NCI-H69 (cell line): Measurements from ENCODE around the gene RIT2.

Experiments used
- DNase-seq: peaks from one replicate; lab custom pipeline; 2025; lab: John Stamatoyannopoulos, UW

Gene RIT2

GRCh38 chr18:43010611-43011010, 104.9 kb downstream of the RIT2 start:
- DNase-seq = no peak

- DNase-seq = peak; percentile 89
Measured at GRCh38 chr18:43009674-43010073, 105.8 kb downstream of the RIT2 start.

- no peak for DNase-seq
Measured at GRCh38 chr18:43007365-43007764, 108.1 kb downstream of the RIT2 start.

- no peak for DNase-seq
Measured at GRCh38 chr18:43004421-43004820, 111.1 kb downstream of the RIT2 start.

GRCh38 chr18:43001821-43002220, 113.7 kb downstream of the RIT2 start:
- no peak for DNase-seq

GRCh38 chr18:42996824-42997223, 118.7 kb downstream of the RIT2 start:
- peak; percentile 72 for DNase-seq

GRCh38 chr18:42980426-42980825, 135.1 kb downstream of the RIT2 start:
- DNase-seq = peak; percentile 85

- DNase-seq = peak; percentile 69
Measured at GRCh38 chr18:42977982-42978637, 137.4 kb downstream of the RIT2 start.

GRCh38 chr18:42976869-42977590, 138.5 kb downstream of the RIT2 start:
- peak; percentile 41 for DNase-seq

- no peak for DNase-seq
Measured at GRCh38 chr18:42969366-42969765, 146.1 kb downstream of the RIT2 start.

- no peak for DNase-seq
Measured at GRCh38 chr18:42961298-42961697, 154.2 kb downstream of the RIT2 start.

- DNase-seq = no peak
Measured at GRCh38 chr18:42959528-42959927, 156.0 kb downstream of the RIT2 start.

GRCh38 chr18:42958353-42958752, 157.1 kb downstream of the RIT2 start:
- no peak for DNase-seq

- no peak for DNase-seq
Measured at GRCh38 chr18:42956287-42956686, 159.2 kb downstream of the RIT2 start.

GRCh38 chr18:42954887-42955286, 160.6 kb downstream of the RIT2 start:
- no peak for DNase-seq

GRCh38 chr18:42953306-42953705, 162.2 kb downstream of the RIT2 start:
- DNase-seq = no peak

- no peak for DNase-seq
Measured at GRCh38 chr18:42950732-42951131, 164.8 kb downstream of the RIT2 start.

- DNase-seq = no peak
Measured at GRCh38 chr18:42948831-42949230, 166.7 kb downstream of the RIT2 start.

GRCh38 chr18:42941860-42942259, 173.6 kb downstream of the RIT2 start:
- peak; percentile 54 for DNase-seq

GRCh38 chr18:42941021-42941420, 174.5 kb downstream of the RIT2 start:
- no peak for DNase-seq

GRCh38 chr18:42937436-42937835, 178.0 kb downstream of the RIT2 start:
- no peak for DNase-seq

GRCh38 chr18:42936289-42936688, 179.2 kb downstream of the RIT2 start:
- no peak for DNase-seq

GRCh38 chr18:42931491-42931890, 184.0 kb downstream of the RIT2 start:
- DNase-seq = no peak

- DNase-seq = peak; percentile 46
Measured at GRCh38 chr18:42929857-42930256, 185.6 kb downstream of the RIT2 start.
